SK-N-SH (cell line): ENCODE data around the gene ERN1.

Experiments
- CTCF ChIP-seq: fragments of 200-600 bp; sonication (generic); IDR thresholded peaks from 2 replicates; pipeline ENCODE4 v1.6.1; 2017; ENCODE audit warnings: antibody characterized with exemption, mild to moderate bottlenecking, moderate library complexity
- FOXJ3 ChIP-seq: sonication (generic); formaldehyde crosslinking; IDR thresholded peaks from 2 replicates; pipeline ENCODE4 v1.5.1; 2020; ENCODE audit warnings: mild to moderate bottlenecking, missing genetic modification reagents
- MAX ChIP-seq: IDR thresholded peaks from 2 replicates; pipeline ENCODE4 v1.4.0; 2012; ENCODE audit warnings: low read depth
- MXI1 ChIP-seq: IDR thresholded peaks from 2 replicates; pipeline ENCODE4 v1.6.1; 2012; ENCODE audit warnings: mild to moderate bottlenecking, low read depth, low read length, improper control_type of control experiment
- NFIC ChIP-seq: IDR thresholded peaks from 2 replicates; pipeline ENCODE4 v1.4.0; 2012; ENCODE audit warnings: borderline replicate concordance
- PBX3 ChIP-seq: IDR thresholded peaks from 2 replicates; pipeline ENCODE4; 2012
- POLR2AphosphoS5 ChIP-seq: IDR thresholded peaks from 2 replicates; pipeline ENCODE4 v1.6.1; 2012; ENCODE audit warnings: low read depth, low read length
- SMC3 ChIP-seq: IDR thresholded peaks from 2 replicates; pipeline ENCODE4 v1.6.1; 2012; ENCODE audit warnings: low read depth, low read length, improper control_type of control experiment
- TCF12 ChIP-seq: IDR thresholded peaks from 2 replicates; pipeline ENCODE4 v1.4.0; 2012

GRCh38 chr17:64007838-64008282 is 122.1 kb downstream of the ERN1 start:
- no peak for TF ChIP-seq POLR2AphosphoS5
- TF ChIP-seq CTCF = no peak
- no peak for TF ChIP-seq PBX3
- TF ChIP-seq SMC3 = no peak
- no peak for TF ChIP-seq NFIC
- TF ChIP-seq FOXJ3 (CRISPR knock-in tag) = no peak
- TF ChIP-seq MXI1 = no peak
- TF ChIP-seq MAX = no peak
- TF ChIP-seq TCF12 = no peak
